Vagina (tissue), 2 donors: ENCODE measurements around the gene CGNL1. TPM values are rescaled to one million over a fixed set of nuclear protein-coding genes. Genes with fewer than 3 reads are reported as not detected.
A peak's percentile ranks its signal among the peaks of the same experiment; 100 is the strongest.

Experiments
- DNase-seq, 2 donors: peaks; one replicate each; pipeline ENCODE4 v3.0.0-alpha.2; 2017; ENCODE audit errors: extremely low spot score in 2 of 2
- H3K27ac ChIP-seq: fragments of 200-600 bp; sonication (generic); one replicate; pipeline ENCODE4 v1.5.1; 2019
- H3K27me3 ChIP-seq: fragments of 200-600 bp; sonication (generic); one replicate; pipeline ENCODE4 v1.5.1; 2019
- H3K36me3 ChIP-seq, 2 donors: fragments of 200-600 bp; sonication (generic); one replicate each; pipeline ENCODE4 v1.5.1; 2017 to 2019
- H3K4me1 ChIP-seq: fragments of 200-600 bp; sonication (generic); one replicate; pipeline ENCODE4 v1.5.1; 2019
- H3K4me3 ChIP-seq, 2 donors: fragments of 200-600 bp; sonication (generic); 1 replicate in 1 of 2; 2 replicates in 1 of 2; pipeline ENCODE4 v1.5.1; 2016 to 2019
- H3K9me3 ChIP-seq: fragments of 200-600 bp; sonication (generic); one replicate; pipeline ENCODE4 v1.5.1; 2019
- CTCF ChIP-seq, 3 experiments: fragments of 450-650 bp in 2 of 3; fragments of 200-600 bp in 1 of 3; sonication (generic) in 1 of 3; IDR thresholded peaks; one replicate each; pipeline ENCODE4 v1.5.1; 2017 to 2019; ENCODE audit warnings: antibody characterized with exemption in 3 of 3, mild to moderate bottlenecking in 2 of 3, moderate library complexity in 2 of 3
- POLR2A ChIP-seq, 2 donors: fragments of 450-650 bp; IDR thresholded peaks; one replicate each; pipeline ENCODE4 v1.6.1; 2017; ENCODE audit warnings: antibody characterized with exemption in 2 of 2, mild to moderate bottlenecking in 2 of 2, moderate library complexity in 2 of 2
- POLR2AphosphoS5 ChIP-seq, 2 donors: sonication (generic); formaldehyde crosslinking; IDR thresholded peaks; one replicate each; pipeline ENCODE4 v1.9.0; 2017; ENCODE audit warnings: antibody characterized with exemption in 2 of 2, mild to moderate bottlenecking in 2 of 2, low read depth in 1 of 2; ENCODE audit not compliant: insufficient read depth in 1 of 2
- intact Hi-C: fragments of 100-400 bp; cut with DNase I; formaldehyde crosslinking; loops from one replicate; pipeline ENCODE4 v1.15.1; 2023
- total RNA-seq: library from RNA; depleted of rRNA; stranded (reverse); fragments of >200 nt; gene quantifications from one replicate; pipeline ENCODE4 v1.2.3, GENCODE V29; 2016

The CGNL1 gene
- total RNA-seq, 1 donor from 2014 or later, result 38.3 TPM

GRCh38 chr15:57568299-57568698 is 192.0 kb downstream of the CGNL1 start:
- Histone ChIP-seq H3K4me1 (peaks cover 16% of the 10 kb centered on the region), H3K27ac (no peak overlapping the region), H3K4me3 (no peak overlapping the region), H3K9me3 (no peaks in the 10 kb centered on the region), H3K27me3 (no peaks in the 10 kb centered on the region), H3K36me3 (no peaks in the 10 kb centered on the region)
- intact Hi-C loops, result loop anchor here (10.0 kb wide), 2 partner anchors 47 to 297 kb away; no protein-coding TSS in a partner anchor
- no peak for DNase-seq
- no peak for TF ChIP-seq POLR2AphosphoS5 (IDR thresholded peaks at IDR 0.05; ENCODE audit: insufficient read depth in 1 of 2, low read depth in 1 of 2)
- TF ChIP-seq POLR2A (IDR thresholded peaks at IDR 0.05), result no peak
- no peak for TF ChIP-seq CTCF (IDR thresholded peaks at IDR 0.05)

- Histone ChIP-seq H3K9me3 (no peaks in the 10 kb centered on the region), H3K4me3 (no peak overlapping the region), H3K27me3 (no peaks in the 10 kb centered on the region), H3K36me3 (no peaks in the 10 kb centered on the region), H3K27ac (no peak overlapping the region), H3K4me1 (peaks cover 13% of the 10 kb centered on the region)
- TF ChIP-seq CTCF (IDR thresholded peaks at IDR 0.05) (no peak), POLR2AphosphoS5 (IDR thresholded peaks at IDR 0.05; ENCODE audit: insufficient read depth in 1 of 2, low read depth in 1 of 2) (no peak), POLR2A (IDR thresholded peaks at IDR 0.05) (no peak)
- intact Hi-C loops, result no loop called here
- DNase-seq, result no peak
Observed at GRCh38 chr15:57570340-57570739, 194.0 kb downstream of the CGNL1 start.

GRCh38 chr15:57570994-57571393 is 194.7 kb downstream of the CGNL1 start:
- no peaks in the 10 kb centered on the region for H3K36me3 ChIP-seq
- H3K4me3 ChIP-seq, result no peak overlapping the region
- no peak for DNase-seq
- no peaks in the 10 kb centered on the region for H3K27me3 ChIP-seq
- H3K9me3 ChIP-seq, result no peaks in the 10 kb centered on the region
- peaks cover 10% of the 10 kb centered on the region for H3K4me1 ChIP-seq
- intact Hi-C loops, result no loop called here
- TF ChIP-seq CTCF (IDR thresholded peaks at IDR 0.05) (no peak), POLR2AphosphoS5 (IDR thresholded peaks at IDR 0.05; ENCODE audit: insufficient read depth in 1 of 2, low read depth in 1 of 2) (peak in 1 of 2 donors; percentile 20)
- H3K27ac ChIP-seq, result no peak overlapping the region

- Histone ChIP-seq H3K4me1 (peaks cover 8% of the 10 kb centered on the region), H3K9me3 (no peaks in the 10 kb centered on the region), H3K27ac (no peak overlapping the region), H3K4me3 (no peak overlapping the region), H3K27me3 (no peaks in the 10 kb centered on the region), H3K36me3 (no peaks in the 10 kb centered on the region)
- no peak for DNase-seq
- TF ChIP-seq CTCF (IDR thresholded peaks at IDR 0.05) (no peak), POLR2A (IDR thresholded peaks at IDR 0.05) (no peak), POLR2AphosphoS5 (IDR thresholded peaks at IDR 0.05; ENCODE audit: insufficient read depth in 1 of 2, low read depth in 1 of 2) (no peak)
- intact Hi-C loops, result no loop called here
Observed at GRCh38 chr15:57571725-57572124, 195.4 kb downstream of the CGNL1 start.

- Histone ChIP-seq H3K27ac (no peak overlapping the region), H3K27me3 (no peaks in the 10 kb centered on the region), H3K4me3 (no peak overlapping the region), H3K4me1 (peaks cover under 1% of the 10 kb centered on the region), H3K9me3 (no peaks in the 10 kb centered on the region), H3K36me3 (no peaks in the 10 kb centered on the region)
- TF ChIP-seq POLR2A (IDR thresholded peaks at IDR 0.05) (no peak), POLR2AphosphoS5 (IDR thresholded peaks at IDR 0.05; ENCODE audit: insufficient read depth in 1 of 2, low read depth in 1 of 2) (no peak), CTCF (IDR thresholded peaks at IDR 0.05) (no peak)
- no peak for DNase-seq
- intact Hi-C loops, result no loop called here
Observed at GRCh38 chr15:57572468-57572867, 196.2 kb downstream of the CGNL1 start.
